GM18868 (cell line): ENCODE results near the gene ITGB1BP1.

Experiments
- ATAC-seq: cut with Tn5 transposase; IDR thresholded peaks from one replicate; pipeline ENCODE4 v1.9.1; 2021; ENCODE audit warnings: mild to moderate bottlenecking, moderate library complexity; ENCODE audit not compliant: unreplicated experiment

The ITGB1BP1 gene

GRCh38 chr2:9423100-9423921 is at the start of gene ITGB1BP1, which contains the start of gene CPSF3:
Gene ITGB1BP1 (minus strand): TSS chr2:9423528. CDS start chr2:9418697, 4,831 bp downstream.
Gene CPSF3 (plus strand): TSS chr2:9423654. CDS start chr2:9423774, 120 bp downstream.
- ATAC-seq, result peak; percentile 87

- ATAC-seq, result no peak
Measured at GRCh38 chr2:9472511-9472910, 49.2 kb upstream of the ITGB1BP1 start.

GRCh38 chr2:9471206-9471605 is 47.9 kb upstream of the ITGB1BP1 start:
- no peak for ATAC-seq

- ATAC-seq, result no peak
Measured at GRCh38 chr2:9467687-9468086, 44.4 kb upstream of the ITGB1BP1 start.

- no peak for ATAC-seq
Measured at GRCh38 chr2:9466147-9466683, 42.9 kb upstream of the ITGB1BP1 start.

- no peak for ATAC-seq
Measured at GRCh38 chr2:9465170-9465569, 41.8 kb upstream of the ITGB1BP1 start.

GRCh38 chr2:9463698-9464034 is 40.3 kb upstream of the ITGB1BP1 start:
- no peak for ATAC-seq

- no peak for ATAC-seq
Measured at GRCh38 chr2:9462886-9463697, 39.8 kb upstream of the ITGB1BP1 start.

- no peak for ATAC-seq
Measured at GRCh38 chr2:9462313-9462712, 39.0 kb upstream of the ITGB1BP1 start.

- ATAC-seq, result no peak
Measured at GRCh38 chr2:9461079-9461478, 37.8 kb upstream of the ITGB1BP1 start.

- no peak for ATAC-seq
Measured at GRCh38 chr2:9460441-9461017, 37.2 kb upstream of the ITGB1BP1 start.

GRCh38 chr2:9451231-9451630 is 27.9 kb upstream of the ITGB1BP1 start:
- no peak for ATAC-seq

GRCh38 chr2:9445089-9445488 is 21.8 kb upstream of the ITGB1BP1 start:
- ATAC-seq, result no peak

- ATAC-seq, result no peak
Measured at GRCh38 chr2:9443526-9443925, 20.2 kb upstream of the ITGB1BP1 start.

GRCh38 chr2:9441556-9441955 is 18.2 kb upstream of the ITGB1BP1 start:
- ATAC-seq, result no peak

- ATAC-seq, result no peak
Measured at GRCh38 chr2:9440058-9440727, 16.9 kb upstream of the ITGB1BP1 start.

GRCh38 chr2:9439536-9439935 is 16.2 kb upstream of the ITGB1BP1 start:
- ATAC-seq, result no peak

GRCh38 chr2:9434489-9434888 is 11.2 kb upstream of the ITGB1BP1 start:
- no peak for ATAC-seq

- no peak for ATAC-seq
Measured at GRCh38 chr2:9430316-9431293, 7.3 kb upstream of the ITGB1BP1 start.
